Breast epithelium (tissue), 3 donors: Measurements from ENCODE around the gene WSCD1.

Experiments used
- CTCF ChIP-seq, 3 donors: fragments of 450-650 bp; IDR thresholded peaks; one replicate each; pipeline ENCODE4 v1.5.1; 2016 to 2017; ENCODE audit warnings: antibody characterized with exemption in 3 of 3, mild to moderate bottlenecking in 3 of 3, moderate library complexity in 3 of 3
- POLR2A ChIP-seq: fragments of 450-650 bp; IDR thresholded peaks from one replicate; pipeline ENCODE4 v1.6.1; 2016; ENCODE audit warnings: antibody characterized with exemption, mild to moderate bottlenecking, moderate library complexity

DNA sequence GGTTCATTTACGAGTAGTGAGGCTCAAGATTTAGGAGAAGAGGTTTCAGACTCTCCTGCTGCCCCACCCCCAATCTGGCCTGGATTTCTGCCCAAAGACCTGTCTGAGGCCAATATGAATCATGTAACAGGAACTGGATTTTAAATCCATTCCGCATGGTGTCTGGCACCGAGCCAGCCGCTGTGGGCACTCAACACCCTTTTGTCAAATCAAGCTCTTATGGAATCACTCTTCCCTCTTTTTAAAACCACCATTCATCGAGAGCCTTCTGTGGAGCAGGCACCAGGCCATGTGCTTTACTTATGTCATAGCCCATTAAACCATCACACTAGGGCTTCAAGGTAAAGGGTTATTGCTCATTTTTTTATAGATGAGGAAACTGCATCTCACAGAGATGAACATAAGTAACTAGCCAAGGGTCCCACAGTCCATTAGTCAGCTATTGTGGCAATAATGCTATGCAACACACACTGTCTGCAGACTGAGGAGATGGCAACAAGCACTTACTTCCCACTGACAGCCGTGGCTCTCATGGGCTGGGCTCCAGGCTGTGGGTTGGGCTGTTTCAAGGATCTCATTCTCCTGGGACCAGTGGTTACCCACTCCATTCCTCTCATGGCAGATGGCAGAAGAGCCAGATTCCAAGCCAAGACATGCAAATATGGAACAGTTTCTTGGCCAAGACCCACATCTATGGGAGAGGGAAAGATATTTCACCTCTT, 93.6 kb downstream of the WSCD1 start:
- no peak for TF ChIP-seq POLR2A
- TF ChIP-seq CTCF (IDR thresholded peaks at IDR 0.05): no peak
